Neural cell (in vitro differentiated cells): Measurements from ENCODE around the gene LMOD2. TPM values are rescaled to one million over a fixed set of nuclear protein-coding genes. Genes with fewer than 3 reads are reported as not detected.

Source experiments
- H2AFZ ChIP-seq: fragments of 200-600, 300-800 bp; sonication (generic), shearing (Covaris generic); 2 replicates; pipeline ENCODE4 v1.6.0; 2014; ENCODE audit warnings: low read depth, mild to moderate bottlenecking, antibody characterized with exemption, low read length, moderate library complexity
- H3F3A ChIP-seq: fragments of 200-600 bp; shearing (Covaris generic); 2 replicates; pipeline ENCODE4 v1.6.1; 2016; ENCODE audit warnings: mild to moderate bottlenecking, moderate library complexity, mixed read lengths, antibody characterized with exemption, low read length; ENCODE audit not compliant: insufficient read depth, poor library complexity, severe bottlenecking
- H3K27ac ChIP-seq: fragments of 200-600, 300-800 bp; sonication (generic), shearing (Covaris generic); 2 replicates; pipeline ENCODE4 v1.5.1; 2014; ENCODE audit warnings: mild to moderate bottlenecking, low read length, moderate library complexity
- H3K27me3 ChIP-seq: fragments of 300-800, 200-600 bp; sonication (generic), shearing (Covaris generic); 2 replicates; pipeline ENCODE4 v1.6.0; 2014; ENCODE audit warnings: mild to moderate bottlenecking, low read depth, low read length, moderate library complexity; ENCODE audit not compliant: insufficient read depth
- H3K36me3 ChIP-seq: fragments of 300-800, 200-600 bp; sonication (generic), shearing (Covaris generic); 2 replicates; pipeline ENCODE4 v1.5.1; 2014; ENCODE audit warnings: mild to moderate bottlenecking, antibody characterized with exemption, low read length, moderate library complexity; ENCODE audit not compliant: insufficient read depth
- H3K4me2 ChIP-seq: fragments of 300-800, 200-600 bp; sonication (generic), shearing (Covaris generic); 2 replicates; pipeline ENCODE4 v1.6.0; 2014; ENCODE audit warnings: mild to moderate bottlenecking, low read length
- H3K4me3 ChIP-seq: fragments of 300-800, 200-600 bp; sonication (generic), shearing (Covaris generic); 2 replicates; pipeline ENCODE4 v1.5.1; 2014; ENCODE audit warnings: mild to moderate bottlenecking, low read length, moderate library complexity
- H3K79me2 ChIP-seq: fragments of 200-600 bp; shearing (Covaris generic); replicated peaks from 2 replicates; pipeline ENCODE4 v1.6.0; 2014; ENCODE audit warnings: mild to moderate bottlenecking, low read length, moderate library complexity; ENCODE audit not compliant: insufficient read depth
- H3K9ac ChIP-seq: fragments of 300-800, 200-600 bp; sonication (generic), shearing (Covaris generic); 2 replicates; pipeline ENCODE4 v1.6.1; 2016; ENCODE audit warnings: mild to moderate bottlenecking, low read length, mixed read lengths
- H3K9me2 ChIP-seq: fragments of 200-600 bp; shearing (Covaris generic); 2 replicates; pipeline ENCODE4 v1.6.1; 2016; ENCODE audit warnings: mild to moderate bottlenecking, low read length, mixed read lengths; ENCODE audit not compliant: insufficient read depth
- H3K9me3 ChIP-seq: fragments of 200-600, 300-800 bp; sonication (generic), shearing (Covaris generic); 2 replicates; pipeline ENCODE4 v1.6.1; 2016; ENCODE audit warnings: mild to moderate bottlenecking, mixed run types, low read length, moderate library complexity, mixed read lengths
- H4K20me1 ChIP-seq: fragments of 200-600 bp; shearing (Covaris generic); 2 replicates; pipeline ENCODE4 v1.6.1; 2016; ENCODE audit warnings: mild to moderate bottlenecking, mixed run types; ENCODE audit not compliant: insufficient read depth
- CTCF ChIP-seq: fragments of 450-650 bp; IDR thresholded peaks from 2 replicates; pipeline ENCODE4 v1.5.1; 2014; ENCODE audit warnings: antibody characterized with exemption, mild to moderate bottlenecking, moderate library complexity; ENCODE audit not compliant: poor library complexity, severe bottlenecking
- EP300 ChIP-seq: fragments of 450-650 bp; conservative IDR thresholded peaks from 2 replicates; pipeline ENCODE4 v1.6.1; 2014; ENCODE audit warnings: antibody characterized with exemption, mild to moderate bottlenecking, moderate library complexity; ENCODE audit not compliant: poor library complexity, severe bottlenecking
- EZH2 ChIP-seq: fragments of 200-600, 300-800 bp; shearing (Covaris generic), sonication (generic); IDR thresholded peaks from 2 replicates; pipeline ENCODE4 v1.6.1; 2014; ENCODE audit warnings: antibody characterized with exemption, low read length, borderline replicate concordance, mild to moderate bottlenecking; ENCODE audit not compliant: insufficient read depth, poor library complexity, severe bottlenecking
- MXI1 ChIP-seq: fragments of 450-650 bp; conservative IDR thresholded peaks from 2 replicates; pipeline ENCODE4 v1.6.1; 2014; ENCODE audit warnings: antibody characterized with exemption, mild to moderate bottlenecking; ENCODE audit not compliant: poor library complexity, severe bottlenecking
- POLR2AphosphoS5 ChIP-seq: IDR thresholded peaks from 2 replicates; pipeline ENCODE4 v1.6.1; 2012
- RAD21 ChIP-seq: fragments of 450-650 bp; conservative IDR thresholded peaks from 2 replicates; pipeline ENCODE4 v1.6.1; 2014; ENCODE audit warnings: antibody characterized with exemption, mild to moderate bottlenecking, moderate library complexity
- SMC3 ChIP-seq: fragments of 450-650 bp; conservative IDR thresholded peaks from 2 replicates; pipeline ENCODE4 v1.6.1; 2014; ENCODE audit warnings: antibody characterized with exemption, mild to moderate bottlenecking, moderate library complexity; ENCODE audit not compliant: poor library complexity
- TAF1 ChIP-seq: IDR thresholded peaks from 2 replicates; pipeline ENCODE4 v1.6.1; 2012; ENCODE audit warnings: low read depth
- polyA plus RNA-seq: library from polyadenylated mRNA; depleted of rRNA; stranded (reverse); fragments of >200 nt; gene quantifications from 2 replicates; pipeline ENCODE4 v1.2.3, GENCODE V29; 2014
- TF ChIP-seq, protein P1 (sequence below): IDR thresholded peaks from 2 replicates; pipeline ENCODE4 v1.6.1; 2012; ENCODE audit warnings: borderline replicate concordance

LMOD2 gene
- polyA plus RNA-seq, 1 donor from 2014 or later, result not detected

- Histone ChIP-seq H3K36me3 (peaks cover 14% of the 10 kb centered on the region), H3K4me3 (no peak overlapping the region), H3K9me3 (no peaks in the 10 kb centered on the region), H2AFZ (no peak overlapping the region), H3K79me2 (no peaks in the 10 kb centered on the region), H3K9ac (no peak overlapping the region), H3K9me2 (no peaks in the 10 kb centered on the region), H3K4me2 (no peak overlapping the region), H3K27ac (no peak overlapping the region), H3K27me3 (no peaks in the 10 kb centered on the region), H4K20me1 (no peaks in the 10 kb centered on the region), H3F3A (no peaks in the 10 kb centered on the region)
- TF ChIP-seq RAD21 (no peak), SMC3 (no peak), EZH2 (no peak), TAF1 (no peak), MXI1 (no peak), EP300 (no peak)
- TF ChIP-seq, protein P1, sequence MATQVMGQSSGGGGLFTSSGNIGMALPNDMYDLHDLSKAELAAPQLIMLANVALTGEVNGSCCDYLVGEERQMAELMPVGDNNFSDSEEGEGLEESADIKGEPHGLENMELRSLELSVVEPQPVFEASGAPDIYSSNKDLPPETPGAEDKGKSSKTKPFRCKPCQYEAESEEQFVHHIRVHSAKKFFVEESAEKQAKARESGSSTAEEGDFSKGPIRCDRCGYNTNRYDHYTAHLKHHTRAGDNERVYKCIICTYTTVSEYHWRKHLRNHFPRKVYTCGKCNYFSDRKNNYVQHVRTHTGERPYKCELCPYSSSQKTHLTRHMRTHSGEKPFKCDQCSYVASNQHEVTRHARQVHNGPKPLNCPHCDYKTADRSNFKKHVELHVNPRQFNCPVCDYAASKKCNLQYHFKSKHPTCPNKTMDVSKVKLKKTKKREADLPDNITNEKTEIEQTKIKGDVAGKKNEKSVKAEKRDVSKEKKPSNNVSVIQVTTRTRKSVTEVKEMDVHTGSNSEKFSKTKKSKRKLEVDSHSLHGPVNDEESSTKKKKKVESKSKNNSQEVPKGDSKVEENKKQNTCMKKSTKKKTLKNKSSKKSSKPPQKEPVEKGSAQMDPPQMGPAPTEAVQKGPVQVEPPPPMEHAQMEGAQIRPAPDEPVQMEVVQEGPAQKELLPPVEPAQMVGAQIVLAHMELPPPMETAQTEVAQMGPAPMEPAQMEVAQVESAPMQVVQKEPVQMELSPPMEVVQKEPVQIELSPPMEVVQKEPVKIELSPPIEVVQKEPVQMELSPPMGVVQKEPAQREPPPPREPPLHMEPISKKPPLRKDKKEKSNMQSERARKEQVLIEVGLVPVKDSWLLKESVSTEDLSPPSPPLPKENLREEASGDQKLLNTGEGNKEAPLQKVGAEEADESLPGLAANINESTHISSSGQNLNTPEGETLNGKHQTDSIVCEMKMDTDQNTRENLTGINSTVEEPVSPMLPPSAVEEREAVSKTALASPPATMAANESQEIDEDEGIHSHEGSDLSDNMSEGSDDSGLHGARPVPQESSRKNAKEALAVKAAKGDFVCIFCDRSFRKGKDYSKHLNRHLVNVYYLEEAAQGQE, result no peak
These were observed 33.6 kb downstream of the LMOD2 start for GRCh38 chr7:123689250-123689649.

GRCh38 chr7:123690550-123690949, 34.9 kb downstream of the LMOD2 start:
- no peaks in the 10 kb centered on the region for H4K20me1 ChIP-seq
- H3K27me3 ChIP-seq, result no peaks in the 10 kb centered on the region
- no peak overlapping the region for H2AFZ ChIP-seq
- no peak overlapping the region for H3K4me2 ChIP-seq
- no peaks in the 10 kb centered on the region for H3F3A ChIP-seq
- H3K4me3 ChIP-seq, result no peak overlapping the region
- no peaks in the 10 kb centered on the region for H3K9me3 ChIP-seq
- H3K36me3 ChIP-seq, result peaks cover 18% of the 10 kb centered on the region
- no peaks in the 10 kb centered on the region for H3K79me2 ChIP-seq
- no peak overlapping the region for H3K9ac ChIP-seq
- no peak for TF ChIP-seq POLR2AphosphoS5
- no peak for TF ChIP-seq EP300
- TF ChIP-seq TAF1, result no peak
- TF ChIP-seq EZH2, result no peak
- no peak for TF ChIP-seq RAD21
- no peak for TF ChIP-seq SMC3
- TF ChIP-seq CTCF, result no peak
- H3K27ac ChIP-seq, result no peak overlapping the region
- no peaks in the 10 kb centered on the region for H3K9me2 ChIP-seq

DNA sequence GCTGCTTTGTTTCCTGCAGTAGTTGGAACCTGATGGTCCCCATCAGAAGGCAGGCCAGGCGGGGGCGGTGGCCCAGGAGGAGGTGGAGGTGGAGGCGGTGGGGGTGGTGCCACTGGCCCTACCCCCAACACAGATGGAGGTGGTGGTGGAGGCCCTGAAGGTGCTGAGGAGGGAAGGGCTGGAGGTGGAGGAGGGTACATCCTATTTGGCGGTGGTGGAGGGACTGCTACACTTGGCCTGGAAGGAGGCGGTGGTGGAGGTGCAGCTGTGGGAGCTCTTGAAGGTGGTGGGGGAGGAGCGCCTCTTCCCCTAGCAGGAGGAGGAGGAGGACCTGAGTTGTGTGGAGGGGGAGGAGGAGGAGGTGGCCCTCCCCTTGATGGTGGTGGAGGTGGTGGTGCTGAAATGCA, 36.8 kb downstream of the LMOD2 start:
- no peaks in the 10 kb centered on the region for H3F3A ChIP-seq
- H3K27me3 ChIP-seq, result no peaks in the 10 kb centered on the region
- H4K20me1 ChIP-seq, result no peaks in the 10 kb centered on the region
- TF ChIP-seq, protein P1, result no peak
- no peak for TF ChIP-seq EZH2
- no peak for TF ChIP-seq SMC3
- no peak for TF ChIP-seq MXI1
- no peak for TF ChIP-seq TAF1
- TF ChIP-seq RAD21, result no peak
- no peak for TF ChIP-seq CTCF
- no peak for TF ChIP-seq EP300
- TF ChIP-seq POLR2AphosphoS5, result no peak
- H3K9me3 ChIP-seq, result no peaks in the 10 kb centered on the region
- no peaks in the 10 kb centered on the region for H3K9me2 ChIP-seq
- H3K27ac ChIP-seq, result no peak overlapping the region
- H3K36me3 ChIP-seq, result peaks cover 21% of the 10 kb centered on the region
- H3K4me2 ChIP-seq, result no peak overlapping the region
- no peak overlapping the region for H3K4me3 ChIP-seq
- H2AFZ ChIP-seq, result no peak overlapping the region
- no peaks in the 10 kb centered on the region for H3K79me2 ChIP-seq
- H3K9ac ChIP-seq, result no peak overlapping the region
